GM12878 (cell line): ENCODE data around the gene LARGE1. TPM values are rescaled to one million over a fixed set of nuclear protein-coding genes. Genes with fewer than 3 reads are reported as not detected.

Experiments
- ATAC-seq: fragments of 200-7000 bp; cut with Tn5 transposase; 3 replicates; pipeline ENCODE4 v1.9.1; 2020; ENCODE audit warnings: mild to moderate bottlenecking, moderate library complexity
- BruUV-seq: library from RNA; stranded (reverse); fragments of 400-500 nt; replicated peaks from 2 replicates; lab custom pipeline; 2021; lab: Mats Ljungman, UMichigan
- CTCF ChIA-PET: fragments of 300-600 bp; sonication (Branson Sonifier 250); formaldehyde crosslinking; extraction: SDS; loops from one replicate; lab custom pipeline; 2021; ENCODE audit warnings: inconsistent platforms; lab: Yijun Ruan, JAX
- POLR2A ChIA-PET: fragments of 350-600 bp; formaldehyde crosslinking; extraction: SDS; loops from one replicate; lab custom pipeline; 2021; ENCODE audit warnings: inconsistent platforms; lab: Charles Lee
- RAD21 ChIA-PET: fragments of 300-600 bp; sonication (Branson Sonifier 250); formaldehyde crosslinking; loops from one replicate; lab custom pipeline; 2023; ENCODE audit warnings: antibody characterized with exemption; ENCODE audit not compliant: unreplicated experiment; lab: Charles Lee
- SMC1A ChIA-PET: fragments of 300-600 bp; sonication (Branson Sonifier 250); formaldehyde crosslinking; loops from one replicate; lab custom pipeline; 2023; ENCODE audit not compliant: unreplicated experiment, uncharacterized antibody; lab: Charles Lee
- DNase-seq: peaks from one replicate; pipeline ENCODE4 v3.0.0-alpha.2; 2011; ENCODE audit warnings: low read depth, low spot score
- FAIRE-seq: peaks from 3 replicates; lab custom pipeline; 2011; peaks lifted over from hg19 to GRCh38; lab: Jason Lieb, UNC
- H2AFZ ChIP-seq: 2 replicates; pipeline ENCODE4 v1.6.0; 2011; ENCODE audit warnings: low read depth, low read length, control low read depth; ENCODE audit not compliant: control insufficient read depth
- H3K27ac ChIP-seq: 2 replicates; pipeline ENCODE4 v1.5.1; 2011; ENCODE audit warnings: control low read depth; ENCODE audit not compliant: control insufficient read depth, insufficient read depth
- H3K27me3 ChIP-seq, 2 experiments: replicated peaks in 1 of 2; 2 replicates each; pipeline versions ENCODE4 v1.6.0 to v1.6.1; 2011; ENCODE audit warnings: low read length in 1 of 2; ENCODE audit not compliant: control insufficient read depth in 2 of 2, insufficient read depth in 2 of 2
- H3K36me3 ChIP-seq, 2 experiments: 2 replicates each; pipeline ENCODE4 v1.5.1; 2011; ENCODE audit warnings: low read length in 1 of 2; ENCODE audit not compliant: control insufficient read depth in 2 of 2, insufficient read depth in 2 of 2
- H3K4me1 ChIP-seq: 2 replicates; pipeline ENCODE4 v1.6.1; 2011; ENCODE audit warnings: mild to moderate bottlenecking, low read length, moderate library complexity, mixed read lengths; ENCODE audit not compliant: control insufficient read depth, insufficient read depth
- H3K4me2 ChIP-seq: 2 replicates; pipeline ENCODE4 v1.6.0; 2011; ENCODE audit warnings: control low read depth; ENCODE audit not compliant: control insufficient read depth, insufficient read depth
- H3K4me3 ChIP-seq: fragments of 200-600 bp; sonication (generic); 2 replicates; pipeline ENCODE4 v1.5.1; 2016
- H3K79me2 ChIP-seq: 2 replicates; pipeline ENCODE4 v1.6.0; 2011; ENCODE audit warnings: low read length; ENCODE audit not compliant: control insufficient read depth, insufficient read depth
- H3K9ac ChIP-seq: 2 replicates; pipeline ENCODE4 v1.8.0; 2011; ENCODE audit warnings: low read length, control low read depth, mixed read lengths; ENCODE audit not compliant: control insufficient read depth, insufficient read depth
- H3K9me3 ChIP-seq: replicated peaks from 3 replicates; pipeline ENCODE4 v1.5.1; 2011; ENCODE audit warnings: mild to moderate bottlenecking, low read length; ENCODE audit not compliant: control insufficient read depth, insufficient read depth
- H4K20me1 ChIP-seq: 2 replicates; pipeline ENCODE4 v1.6.0; 2011; ENCODE audit not compliant: control insufficient read depth, insufficient read depth
- BHLHE40 ChIP-seq, 2 experiments: fragments of 450-650 bp in 1 of 2; IDR thresholded peaks; 2 replicates each; pipeline ENCODE4 v1.6.1; 2011 to 2017; ENCODE audit warnings: low read depth in 2 of 2, borderline replicate concordance in 1 of 2, improper control_type of control experiment in 1 of 2, low read length in 1 of 2, mild to moderate bottlenecking in 1 of 2
- CEBPZ ChIP-seq: fragments of 150-350 bp; IDR thresholded peaks from 2 replicates; pipeline ENCODE4 v1.6.1; 2016; ENCODE audit warnings: low read depth, low read length
- HDAC2 ChIP-seq: fragments of 200-600 bp; sonication (generic); IDR thresholded peaks from 2 replicates; pipeline ENCODE4 v1.6.1; 2017
- NKRF ChIP-seq: fragments of 450-650 bp; conservative IDR thresholded peaks from 2 replicates; pipeline ENCODE4 v1.6.1; 2017; ENCODE audit warnings: mild to moderate bottlenecking, moderate library complexity
- POLR2AphosphoS2 ChIP-seq: IDR thresholded peaks from 2 replicates; pipeline ENCODE4 v1.6.1; 2011; ENCODE audit warnings: low read depth, mild to moderate bottlenecking, low read length, improper control_type of control experiment, moderate library complexity
- WRNIP1 ChIP-seq: IDR thresholded peaks from 2 replicates; pipeline ENCODE4 v1.6.1; 2011; ENCODE audit warnings: low read depth, low read length, improper control_type of control experiment, borderline replicate concordance
- ZBTB4 ChIP-seq: fragments of 450-650 bp; formaldehyde crosslinking; IDR thresholded peaks from 2 replicates; pipeline ENCODE4 v1.4.0; 2022; ENCODE audit warnings: mild to moderate bottlenecking, moderate library complexity
- WGBS: methylation state at CpG from one replicate; pipeline ENCODE4 v1.1.6; 2016; ENCODE audit warnings: low lambda C conversion rate; ENCODE audit not compliant: insufficient replicate concordance, insufficient coverage; ENCODE audit errors: missing lambda C conversion rate; 5-methylcytosine and 5-hydroxymethylcytosine counted together
- in situ Hi-C: fragments of 300-500 bp; cut with MboI; formaldehyde crosslinking; loops from 9 replicates; pipeline ENCODE4 v1.14.3; 2018; ENCODE audit warnings: mixed read lengths
- intact Hi-C: fragments of 100-400 bp; cut with micrococcal nuclease; formaldehyde crosslinking; loops from one replicate; pipeline ENCODE4 v1.14.2; 2022; ENCODE audit not compliant: unreplicated experiment
- polyA plus RNA-seq, 11 experiments: library from polyadenylated mRNA; depleted of rRNA in 4 of 11; unstranded in 6 of 11; stranded (reverse) in 5 of 11; fragments of >200 nt; fragmentation: Nextera tagmentation in 4 of 11; fragmentation: Illumina TruSeq in 1 of 11; extraction: Ambion mirVana in 4 of 11; extraction: Trizol in 1 of 11; gene quantifications; 1 replicate in 1 of 11; 2 replicates in 10 of 11; pipeline versions ENCODE4 v1.2.1 to v1.2.3, GENCODE V29; 2011 to 2016; ENCODE audit warnings: inconsistent platforms in 2 of 11, missing spikeins in 2 of 11, low read depth in 1 of 11
- total RNA-seq, 4 experiments: library from RNA; depleted of rRNA in 3 of 4; stranded (reverse); fragments of >200 nt in 3 of 4; fragmentation: Illumina TruSeq in 1 of 4; extraction: Trizol in 1 of 4; gene quantifications; 2 replicates each; pipeline versions ENCODE4 v1.2.1 to v1.2.3, GENCODE V29; 2013 to 2021

LARGE1 gene
- total and polyA plus RNA-seq, 10 of the 15 experiments (the other 5 are each of a cell fraction or from before 2014, with no cell fraction given): 3.2 to 41.4 (median 17.3) TPM

- H3K36me3 ChIP-seq: peaks cover 0 to 3% of the 10 kb centered on the region in 2 experiments; a peak in 3 of 4 replicates
- no peak overlapping the region for H3K9ac ChIP-seq
- no peaks in the 10 kb centered on the region for H3K79me2 ChIP-seq
- SMC1A ChIA-PET: interaction anchor here (0.7 kb wide), 1 partner anchor 417 kb away, joined by 3 read pairs; no protein-coding TSS in a partner anchor
- H4K20me1 ChIP-seq: no peaks in the 10 kb centered on the region
- BruUV-seq: no TSS peak
- no peak overlapping the region for H3K27ac ChIP-seq
- in situ Hi-C loops (no loop called here), intact Hi-C loops (no loop called here)
- H3K4me2 ChIP-seq: no peak overlapping the region
- no peak for TF ChIP-seq BHLHE40 (IDR thresholded peaks at IDR 0.05; ENCODE audit: borderline replicate concordance in 1 of 2, low read depth in 2 of 2, low read length in 1 of 2)
- no peak for TF ChIP-seq NKRF
- TF ChIP-seq CEBPZ: no peak
- no peak for TF ChIP-seq WRNIP1
- TF ChIP-seq POLR2AphosphoS2: no peak
- no peak for TF ChIP-seq ZBTB4 (CRISPR knock-in tag)
- TF ChIP-seq HDAC2: no peak
- no peaks in the 10 kb centered on the region for H3K27me3 ChIP-seq
- no peaks in the 10 kb centered on the region for H3K9me3 ChIP-seq
- H2AFZ ChIP-seq: no peak overlapping the region
- DNase-seq: no peak
- no peak overlapping the region for H3K4me3 ChIP-seq
- FAIRE-seq: no peak
- RAD21 ChIA-PET: no interaction called here
- no peaks in the 10 kb centered on the region for H3K4me1 ChIP-seq
- POLR2A ChIA-PET: no interaction called here
- no peak for ATAC-seq
- CTCF ChIA-PET: no interaction called here
- WGBS: 66% methylated on average over 4 of the region's 4 CpGs
These were observed 300.2 kb downstream of the LARGE1 start for GRCh38 chr22:33620085-33620484.
